Measurements from ENCODE around the gene E2F1. TPM values are rescaled to one million over a fixed set of nuclear protein-coding genes. Genes with fewer than 3 reads are reported as not detected.
A peak's percentile ranks its signal among the peaks of the same experiment; 100 is the strongest.

The E2F1 gene
- polyA plus RNA-seq, 12 donors: 7.5 to 22.4 (median 11.0) TPM; not detected in 1

DNA sequence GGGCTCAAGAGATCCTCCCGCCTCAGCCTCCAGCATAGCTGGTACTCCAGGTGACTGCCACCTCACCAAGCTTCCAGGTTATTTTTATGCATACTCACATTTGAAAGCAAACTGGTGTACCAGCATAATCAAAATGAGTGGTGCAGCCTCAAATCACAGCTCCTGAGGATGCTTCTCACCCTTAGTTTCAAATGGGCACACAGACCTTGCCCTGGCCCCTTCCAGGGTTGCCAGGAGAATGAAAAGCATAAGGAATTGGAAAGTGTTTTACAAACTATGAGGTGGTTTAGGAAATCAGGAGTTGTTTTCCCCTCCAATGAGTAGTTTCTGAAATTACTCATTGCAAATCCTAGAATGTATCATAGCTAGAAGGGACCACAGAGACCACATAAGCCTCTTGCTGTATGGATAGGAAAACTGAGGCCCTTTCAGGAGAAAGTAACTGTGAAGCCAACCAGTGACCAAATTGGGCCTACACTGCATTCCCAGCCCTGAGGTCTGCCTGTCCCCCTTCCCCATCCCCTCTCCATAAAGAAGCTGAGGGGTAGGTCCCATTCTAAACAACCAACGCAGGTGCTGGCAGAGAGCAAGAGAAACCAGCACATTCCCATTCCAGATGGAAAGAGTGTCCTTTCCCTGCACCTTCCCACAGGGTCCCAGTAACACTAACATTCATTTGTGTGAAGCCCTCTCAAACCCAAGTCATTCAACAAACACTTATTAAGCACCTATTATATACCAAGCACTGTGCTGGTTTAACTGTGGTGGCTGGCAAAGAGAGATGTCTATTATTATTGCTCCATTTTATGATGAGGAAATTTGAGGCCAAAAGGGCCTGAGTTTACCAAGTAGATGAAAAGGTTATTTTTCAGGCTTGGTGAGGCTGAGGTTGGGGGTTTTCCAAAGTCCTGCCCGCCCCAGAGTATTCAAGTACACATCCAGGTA lies 2.1 kb upstream of the E2F1 start:
- DNase-seq: no peak

DNA sequence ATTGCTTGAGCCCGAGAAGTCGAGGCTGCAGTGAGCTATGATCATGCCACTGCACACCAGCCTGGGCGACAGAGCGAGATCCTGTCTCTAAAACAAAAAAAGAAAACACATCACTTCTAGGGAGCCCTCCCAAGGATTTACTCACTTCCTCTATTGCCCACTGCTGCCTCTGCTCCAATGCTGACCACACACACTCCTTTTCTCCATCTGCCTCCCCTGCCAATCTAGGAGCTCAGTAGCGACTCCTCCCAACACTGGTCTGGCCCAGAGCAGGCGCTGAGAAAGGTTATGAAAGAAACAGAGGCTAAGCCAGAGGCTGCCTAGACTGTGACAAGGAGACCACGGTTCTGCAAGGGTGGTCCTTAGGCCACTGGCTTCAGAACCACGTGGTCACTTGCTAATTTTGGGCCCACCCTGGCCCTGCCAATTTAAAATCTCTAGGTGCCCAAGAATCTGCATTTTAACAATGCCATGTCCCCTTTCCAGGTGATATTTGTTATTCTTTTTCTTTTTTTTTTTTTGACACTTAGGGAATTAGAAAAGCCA lies 1.3 kb upstream of the E2F1 start:
- DNase-seq: no peak

DNA sequence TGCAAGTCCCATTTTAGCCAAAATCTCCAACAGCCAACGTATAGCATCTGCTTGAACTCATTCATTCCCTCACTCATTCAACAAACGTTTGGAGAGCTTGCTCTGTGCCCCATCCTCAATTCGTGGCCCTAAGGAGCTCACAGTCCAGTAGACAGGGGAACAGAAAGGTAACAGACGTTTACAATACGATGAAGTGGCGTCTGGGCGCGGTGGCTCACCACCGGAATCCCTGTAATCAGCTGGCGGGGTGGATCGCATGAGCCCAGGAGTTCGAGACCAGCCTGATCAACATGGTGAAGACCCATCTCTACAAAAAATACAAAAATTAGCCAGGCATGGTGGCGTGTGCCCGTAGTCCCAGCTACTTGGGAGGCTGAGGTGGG lies 790 bp upstream of the E2F1 start:
- no peak for DNase-seq

DNA sequence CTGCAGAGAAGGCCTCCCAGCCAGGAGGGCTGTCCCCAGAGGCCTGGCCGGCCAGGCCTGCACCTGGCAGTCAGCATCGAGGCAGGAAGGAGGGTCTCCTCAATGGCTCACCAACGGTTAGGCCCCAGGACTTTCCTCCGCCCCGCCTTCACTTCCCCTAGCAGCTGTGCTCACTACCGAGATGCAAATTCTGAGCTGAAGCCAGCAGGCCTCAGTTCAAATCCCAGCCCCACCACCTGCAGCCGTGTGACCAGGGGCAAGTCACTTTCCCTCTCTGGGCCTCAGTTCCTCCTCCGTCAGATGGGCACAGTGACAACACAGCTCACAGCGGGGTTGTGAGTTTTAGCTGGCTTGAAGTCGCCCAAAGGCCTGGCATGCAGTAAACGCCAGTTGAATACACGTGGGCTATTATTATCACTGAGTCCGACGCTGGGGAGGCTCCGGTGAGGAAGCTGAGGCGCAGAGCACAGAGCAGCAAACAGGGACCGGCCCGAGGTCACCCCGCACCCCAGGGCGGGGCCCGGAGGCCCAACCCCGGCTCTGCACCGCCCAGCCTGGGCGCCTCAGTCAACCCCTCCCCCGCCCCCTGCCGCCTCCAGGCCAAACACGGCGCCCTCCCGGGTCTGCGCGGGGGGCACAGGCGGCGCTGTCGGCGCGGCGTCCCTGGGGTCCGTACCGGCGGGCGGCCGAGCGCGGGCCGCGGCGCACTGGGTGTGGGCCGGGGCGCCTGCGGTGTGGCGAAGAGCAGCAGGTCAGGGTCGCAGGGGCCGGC lies 671 bp downstream of the E2F1 start:
- peak; percentile 48 for DNase-seq

DNA sequence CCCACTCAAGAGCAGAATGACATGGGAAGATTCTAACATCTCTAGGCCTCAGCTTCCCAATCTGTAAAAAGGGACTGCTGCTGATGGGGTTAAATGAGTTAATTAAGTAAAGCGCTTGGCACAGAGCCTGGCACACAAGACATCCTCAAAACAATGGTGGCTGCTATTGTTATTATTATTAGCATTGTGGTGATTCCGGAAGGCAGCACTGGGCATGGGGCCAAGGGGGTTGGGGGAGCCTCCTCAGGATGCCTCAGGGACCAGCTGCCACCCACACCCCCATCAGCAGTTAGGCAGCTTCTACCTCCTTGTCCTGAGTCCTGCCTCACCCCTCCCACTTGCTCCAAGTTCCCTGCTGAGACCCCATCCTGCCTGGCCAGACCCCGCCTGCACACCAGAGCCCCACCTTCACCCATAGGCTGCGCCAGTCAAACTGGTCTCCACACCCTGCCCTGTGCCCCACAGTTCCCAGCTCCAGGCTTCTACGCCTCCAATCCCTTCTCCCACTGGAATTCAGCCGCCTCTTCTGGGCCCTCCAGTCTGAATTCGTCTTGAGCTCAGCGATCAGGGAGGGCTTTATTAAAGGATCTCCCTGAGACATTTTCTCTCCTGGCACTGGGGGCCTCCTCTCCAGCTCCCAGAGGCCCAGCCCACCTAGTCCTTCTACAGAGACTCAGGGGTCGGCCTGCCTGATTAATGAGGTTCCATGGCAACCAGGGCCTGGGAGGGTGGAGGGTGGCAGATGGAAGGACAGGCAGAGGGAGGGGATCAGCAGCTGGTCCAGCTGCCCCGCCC lies 1.5 kb downstream of the E2F1 start:
- no peak for DNase-seq

DNA sequence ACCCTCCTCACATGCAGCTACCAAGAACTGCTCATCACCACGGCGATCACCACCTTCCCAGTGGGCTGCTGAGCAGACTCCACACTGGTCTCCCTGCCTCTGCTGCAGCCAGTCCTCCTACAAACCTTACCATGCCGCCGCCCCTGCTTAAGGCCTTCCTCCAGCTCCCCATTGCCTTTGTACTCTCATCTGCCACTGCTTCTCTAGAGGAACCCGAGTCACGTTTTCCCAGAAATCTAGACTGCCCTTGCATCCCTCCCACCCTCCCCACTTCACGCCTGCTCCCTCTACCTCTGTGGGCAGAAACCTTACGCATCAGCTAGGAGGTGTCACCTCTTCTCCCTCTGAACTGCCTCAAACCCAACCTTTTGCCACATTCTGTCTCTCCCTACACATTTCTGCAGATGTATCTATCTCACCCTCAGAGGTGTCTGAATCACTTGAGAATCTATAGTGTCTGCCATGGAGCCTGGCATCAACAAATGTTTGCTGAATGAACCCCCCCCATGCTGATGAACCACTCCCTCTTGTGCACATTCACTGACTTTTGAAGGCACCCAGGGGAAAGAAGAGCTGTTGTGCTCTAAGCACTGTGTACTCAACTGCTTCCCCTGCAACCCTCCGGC lies 4.3 kb downstream of the E2F1 start:
- DNase-seq: no peak

DNA sequence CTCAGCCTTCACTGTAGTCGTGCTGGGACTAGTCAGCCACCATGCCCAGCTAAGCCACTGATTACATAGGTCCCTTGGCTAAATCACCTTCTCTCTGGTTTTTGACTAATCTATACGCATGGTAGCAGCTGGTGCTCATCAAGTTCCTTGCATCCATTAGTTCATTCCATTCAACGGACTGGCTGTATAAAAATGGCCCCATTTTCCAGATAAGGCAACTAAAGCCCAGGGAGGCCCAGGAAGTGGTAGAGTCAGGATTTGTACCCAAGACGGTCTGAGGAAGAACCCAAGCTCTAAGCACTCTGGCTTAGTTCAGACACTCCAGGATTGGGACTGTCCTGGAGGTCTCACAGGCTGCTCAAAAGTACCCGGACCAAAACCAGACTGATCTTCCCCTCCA lies 4.9 kb downstream of the E2F1 start:
- no peak for DNase-seq

DNA sequence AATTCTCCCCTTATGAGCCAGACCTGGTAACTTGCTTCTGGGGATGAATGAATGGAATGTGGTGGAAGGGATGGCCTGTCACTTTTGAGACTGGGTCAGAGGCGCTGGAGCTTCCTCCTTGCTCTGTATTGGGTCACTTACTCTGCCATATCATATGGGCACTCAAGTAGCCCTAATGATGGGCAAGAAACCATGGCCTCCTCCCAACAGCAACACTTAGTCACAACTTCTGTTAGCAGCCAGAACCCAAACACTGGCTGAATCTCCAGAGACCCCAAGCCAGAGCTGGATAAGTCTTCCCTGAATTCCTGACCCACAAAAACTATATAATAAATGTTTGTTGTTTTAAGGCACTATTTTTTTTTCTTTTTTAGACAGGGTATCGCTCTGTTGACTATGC lies 5.5 kb downstream of the E2F1 start:
- no peak for DNase-seq

DNA sequence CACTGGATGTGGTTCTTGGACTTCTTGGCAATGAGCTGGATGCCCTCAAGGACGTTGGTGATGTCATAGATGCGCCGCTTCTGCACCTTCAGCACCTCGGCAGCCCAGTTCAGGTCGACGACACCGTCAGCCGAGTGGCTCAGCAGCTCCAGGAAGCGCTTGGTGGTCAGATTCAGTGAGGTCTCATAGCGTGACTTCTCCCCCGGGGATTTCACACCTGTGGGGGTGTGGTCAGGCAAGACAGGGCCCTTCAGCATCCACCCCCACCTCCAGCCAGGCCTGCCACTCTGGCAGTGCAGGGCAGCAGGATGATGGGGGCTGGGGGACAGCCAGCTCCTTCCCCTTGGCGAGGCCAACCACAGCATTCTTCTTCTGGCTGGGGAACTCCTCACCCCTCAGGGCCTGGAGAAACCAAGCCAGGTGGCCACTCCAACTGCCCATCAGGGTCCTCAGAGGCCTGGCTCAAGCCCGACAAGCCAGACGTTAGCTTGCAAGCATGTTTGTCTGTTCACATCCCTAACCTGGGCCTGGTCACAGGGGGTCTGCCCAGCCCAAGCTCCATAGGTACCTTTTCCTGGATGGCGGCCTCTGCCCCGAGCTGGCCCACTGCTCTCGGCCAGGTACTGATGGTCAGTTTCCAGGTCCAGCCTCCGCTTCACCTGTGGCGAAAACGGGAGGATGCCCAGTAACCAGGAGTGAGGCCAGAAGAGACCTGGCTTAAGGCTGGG lies 6.3 kb downstream of the E2F1 start:
- DNase-seq: no peak

DNA sequence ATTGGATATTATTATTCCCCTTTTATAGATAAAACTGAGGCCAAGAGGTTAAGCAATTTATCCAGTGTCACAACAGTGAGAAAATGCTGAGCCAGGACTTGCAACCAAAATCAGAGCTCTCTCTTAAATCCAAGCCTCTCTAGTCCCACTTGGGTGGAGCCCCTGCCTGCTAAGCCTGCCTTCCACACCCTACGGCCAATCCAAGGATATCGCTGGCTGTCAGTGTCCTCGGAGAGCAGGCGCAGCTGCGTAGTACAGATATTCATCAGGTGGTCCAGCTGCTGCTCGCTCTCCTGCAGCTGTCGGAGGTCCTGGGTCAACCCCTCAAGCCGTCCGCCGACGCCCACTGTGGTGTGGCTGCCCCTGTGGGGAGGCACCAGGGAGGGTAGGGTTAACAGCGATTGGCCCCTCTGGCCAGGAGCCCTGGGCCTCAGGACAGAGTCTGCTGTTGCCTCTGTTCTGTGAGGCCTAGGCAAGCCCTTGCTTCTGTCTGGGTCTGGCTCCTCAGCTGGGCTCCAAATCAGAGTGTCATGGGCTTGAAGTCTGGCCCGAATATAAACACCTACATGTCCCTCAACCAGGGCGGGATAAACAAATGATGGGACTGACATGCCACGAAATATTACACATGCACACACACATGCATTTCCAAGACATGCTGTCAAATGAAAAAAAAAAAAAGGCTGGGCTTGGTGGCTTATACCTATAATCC lies 8.0 kb downstream of the E2F1 start:
- peak; percentile 72 for DNase-seq

DNA sequence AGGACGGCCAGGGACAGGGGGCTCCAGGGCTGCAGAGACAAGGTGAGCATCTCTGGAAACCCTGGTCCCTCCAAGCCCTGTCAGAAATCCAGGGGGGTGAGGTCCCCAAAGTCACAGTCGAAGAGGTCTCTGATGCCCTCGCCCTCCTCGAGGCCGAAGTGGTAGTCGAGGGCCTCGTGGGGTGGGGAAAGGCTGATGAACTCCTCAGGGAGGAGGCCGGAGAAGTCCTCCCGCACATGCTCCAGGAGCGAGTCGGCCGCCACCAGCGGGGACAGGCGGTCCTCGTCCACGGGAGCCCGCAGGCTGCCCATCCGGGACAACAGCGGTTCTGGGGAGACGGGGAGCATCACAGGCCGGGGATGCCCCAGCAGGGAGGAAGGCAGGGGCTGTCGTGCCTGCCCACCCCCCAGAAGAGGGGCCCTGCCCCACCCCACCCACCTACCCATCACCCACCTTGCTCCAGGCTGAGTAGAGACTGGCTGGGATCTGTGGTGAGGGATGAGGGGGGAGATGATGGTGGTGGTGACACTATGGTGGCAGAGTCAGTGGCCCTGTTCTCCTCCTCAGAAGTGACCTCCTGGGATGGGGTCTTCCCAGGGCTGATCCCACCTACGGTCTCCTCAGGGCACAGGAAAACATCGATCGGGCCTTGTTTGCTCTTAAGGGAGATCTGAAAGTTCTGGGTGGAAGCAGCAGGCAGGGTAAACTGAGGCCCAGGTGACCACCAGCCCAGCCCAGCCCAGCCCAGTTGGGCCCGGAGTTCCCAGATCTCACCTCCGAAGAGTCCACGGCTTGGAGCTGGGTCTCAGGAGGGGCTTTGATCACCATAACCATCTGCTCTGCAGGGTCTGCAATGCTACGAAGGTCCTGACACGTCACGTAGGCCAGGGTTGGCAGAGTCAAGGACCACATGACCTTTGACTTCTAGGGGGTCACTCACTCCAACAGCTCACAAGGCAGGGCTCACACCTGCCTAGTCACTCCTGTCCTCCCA lies 9.2 kb downstream of the E2F1 start:
- DNase-seq: no peak

DNA sequence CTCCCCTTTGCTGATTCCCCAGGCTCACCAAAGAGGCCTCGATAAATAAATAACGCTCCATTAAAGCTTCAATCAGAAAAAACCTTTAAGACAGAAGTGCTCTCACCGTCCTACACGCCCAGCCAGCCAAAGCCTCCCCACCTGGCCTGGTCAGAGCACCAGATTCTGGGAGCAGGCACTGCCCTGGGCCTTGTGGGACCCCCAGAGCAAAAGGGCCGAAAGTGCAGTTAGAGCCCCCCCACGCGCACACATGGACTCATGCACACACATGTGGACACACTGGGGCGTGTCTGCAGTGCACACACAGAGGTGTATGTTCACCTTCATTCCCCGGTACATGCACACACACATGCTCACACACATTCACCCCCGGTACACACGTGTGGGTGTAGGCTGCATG lies 10.1 kb downstream of the E2F1 start:
- no peak for DNase-seq

DNA sequence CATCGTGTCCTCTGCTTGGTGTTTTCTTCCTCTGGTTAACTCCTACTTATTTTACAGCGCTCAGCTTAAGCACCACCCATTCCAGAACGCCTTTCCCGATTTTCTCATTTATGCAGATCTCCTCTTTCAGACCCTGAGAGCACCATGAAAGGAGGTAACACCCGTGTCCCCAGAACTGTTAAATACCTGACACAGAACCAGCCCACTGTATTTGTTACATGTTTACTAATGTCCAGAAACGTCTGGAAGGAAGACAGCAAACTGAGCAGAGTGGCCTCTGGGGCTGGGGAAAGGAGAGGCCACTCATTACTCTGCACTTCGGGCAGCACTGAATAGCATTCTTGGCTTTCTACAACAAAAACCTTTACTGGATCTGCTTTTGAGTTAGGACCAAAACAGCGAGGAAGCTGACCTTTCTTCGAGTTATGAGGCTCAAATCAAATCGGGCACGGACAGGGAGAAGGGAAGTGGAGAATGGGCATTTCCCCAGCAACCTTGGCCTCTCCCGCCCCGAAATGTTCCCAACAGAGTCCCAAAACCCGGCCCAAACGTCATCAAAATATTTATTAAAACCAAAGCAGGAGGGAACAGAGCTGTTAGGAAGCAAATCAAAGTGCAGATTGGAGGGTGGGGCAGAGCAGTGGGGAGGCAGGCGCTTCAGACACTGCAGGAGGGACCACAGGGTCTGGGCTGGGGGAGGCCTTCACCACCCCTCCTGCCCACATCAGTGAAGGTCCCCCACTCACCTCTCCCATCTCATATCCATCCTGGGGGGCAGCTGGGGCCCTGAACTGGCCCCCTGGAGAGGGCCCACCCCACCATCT lies 10.8 kb downstream of the E2F1 start:
- DNase-seq: peak; percentile 42

DNA sequence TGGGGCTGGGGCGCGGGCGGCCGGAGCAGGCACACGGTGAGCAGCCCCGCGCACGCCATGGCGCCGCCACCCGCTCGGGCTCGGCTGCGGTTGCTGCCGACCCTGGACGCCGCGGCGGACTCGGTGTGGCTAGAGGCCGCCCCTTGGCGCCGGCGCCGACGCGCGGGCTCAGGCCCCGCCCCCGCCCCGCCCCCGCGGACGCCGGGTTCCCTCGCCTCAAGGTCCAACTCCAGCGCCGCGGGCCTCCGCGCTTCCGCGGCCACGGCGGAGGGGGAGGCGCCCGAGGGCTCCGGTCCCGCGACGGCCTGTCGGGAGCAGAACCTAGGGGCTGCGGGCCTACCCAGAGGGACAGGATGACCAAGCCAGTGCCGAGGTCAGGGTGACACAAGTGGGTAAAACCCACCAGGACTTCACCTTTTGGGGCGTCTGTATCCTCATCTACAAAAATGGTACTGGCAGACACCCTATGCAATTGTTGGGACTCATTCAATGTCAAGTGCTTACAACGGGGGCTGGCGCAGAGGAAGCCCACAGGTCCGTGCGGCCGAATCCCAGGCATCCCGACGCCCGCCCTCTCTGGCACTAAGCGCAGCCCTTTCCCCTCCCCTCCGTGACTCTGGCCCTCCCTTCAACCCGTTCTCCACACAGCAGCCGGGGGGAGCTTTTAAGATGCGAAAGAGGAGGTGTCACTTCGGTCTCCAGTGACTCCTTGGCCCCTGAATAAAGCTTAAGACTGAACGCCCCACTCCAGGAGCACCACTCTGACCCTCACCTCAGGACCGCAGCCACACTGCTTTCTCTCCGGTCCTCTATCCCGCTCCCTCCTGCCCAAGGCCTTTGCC lies 11.7 kb downstream of the E2F1 start, which contains the start of gene NECAB3:
NECAB3 (minus strand) TSS at position 135 of the 842 bp plus-strand sequence; CDS start at position 59, 76 bp downstream.
- peak; percentile 82 for DNase-seq

DNA sequence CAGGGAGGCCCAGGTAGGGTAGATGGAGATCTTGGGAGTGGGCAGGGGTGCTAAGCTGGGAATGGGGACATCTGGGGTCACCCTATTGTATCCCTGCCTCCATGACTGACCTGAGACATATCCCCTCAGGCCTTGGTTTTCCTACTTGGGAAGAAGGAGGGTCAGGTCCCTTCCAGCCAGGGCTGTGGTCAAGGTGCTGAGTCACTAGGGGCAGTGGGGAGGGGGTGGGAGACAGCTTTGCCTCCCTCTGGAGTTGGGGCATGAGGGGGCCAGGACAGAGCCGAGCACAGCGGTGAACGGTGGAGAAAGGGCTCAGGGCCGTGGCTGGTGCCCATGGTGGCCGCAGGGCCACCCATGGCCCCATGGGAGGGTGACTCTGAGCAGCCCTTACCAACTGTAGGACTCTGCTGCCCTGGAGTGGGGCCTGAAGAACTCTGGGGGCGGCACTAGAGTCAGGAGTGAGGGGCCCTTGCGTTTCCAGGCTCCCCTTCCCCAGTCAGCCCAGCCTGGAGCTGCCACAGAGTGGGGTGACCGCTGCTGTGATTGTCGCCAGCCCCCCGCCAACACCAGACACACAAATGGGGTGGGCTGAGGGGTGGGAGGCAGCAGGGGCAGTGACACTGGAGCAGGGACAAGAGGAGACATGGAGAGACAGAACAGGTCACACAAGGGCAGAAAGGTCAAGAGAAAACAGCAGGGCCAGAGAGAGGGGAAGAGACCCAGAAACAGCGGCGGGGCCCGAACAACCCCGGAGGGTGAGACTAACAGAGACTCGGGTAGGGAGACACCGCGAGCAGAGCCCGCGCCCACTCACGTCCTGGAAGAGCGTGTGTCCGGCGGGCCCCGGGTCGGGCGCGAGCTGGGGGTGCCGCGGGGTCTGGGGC lies 12.5 kb downstream of the E2F1 start:
- no peak for DNase-seq

DNA sequence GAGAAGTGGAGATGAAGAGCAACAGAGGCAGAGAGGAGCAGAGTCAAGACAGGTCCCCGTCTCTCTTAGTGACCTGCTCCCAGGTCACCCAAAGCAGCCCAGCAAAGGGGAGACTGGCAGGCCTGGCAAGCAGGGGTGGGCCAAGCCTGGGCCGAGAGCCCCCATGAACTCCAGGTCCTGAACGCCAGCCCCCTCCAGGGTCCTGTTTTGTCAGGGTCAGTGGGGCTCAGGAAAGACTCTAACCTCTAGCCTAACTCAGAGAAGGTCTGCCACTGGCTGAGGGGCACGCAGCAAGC lies 13.1 kb downstream of the E2F1 start:
- no peak for DNase-seq
